Measurements from ENCODE around the gene SAMD4B.
"Not testable (repeated sequence)": the region's sequence is repeated elsewhere in the genome, so short reads cannot be mapped to it uniquely, and the experiment has no call there.

Gene SAMD4B

GRCh38 chr19:39314016-39314728, 28.0 kb upstream of the SAMD4B start:
- no peak for DNase-seq

- DNase-seq, result no peak
Observed at GRCh38 chr19:39315933-39316332, 26.3 kb upstream of the SAMD4B start.

GRCh38 chr19:39316627-39317321, 25.4 kb upstream of the SAMD4B start:
- no peak for DNase-seq

GRCh38 chr19:39317476-39317875, 24.7 kb upstream of the SAMD4B start:
- no peak for DNase-seq

GRCh38 chr19:39318071-39318470, 24.1 kb upstream of the SAMD4B start:
- no peak for DNase-seq

- DNase-seq, result no peak
Observed at GRCh38 chr19:39318690-39319089, 23.5 kb upstream of the SAMD4B start.

- DNase-seq, result no peak
Observed at GRCh38 chr19:39319098-39319891, 22.9 kb upstream of the SAMD4B start.

GRCh38 chr19:39319892-39320248, 22.4 kb upstream of the SAMD4B start:
- no peak for DNase-seq

- DNase-seq, result no peak
Observed at GRCh38 chr19:39321117-39321831, 20.9 kb upstream of the SAMD4B start.

GRCh38 chr19:39321832-39322176, 20.4 kb upstream of the SAMD4B start:
- DNase-seq, result no peak

- DNase-seq, result no peak
Observed at GRCh38 chr19:39324242-39324842, 17.9 kb upstream of the SAMD4B start.

GRCh38 chr19:39325778-39326665, 16.2 kb upstream of the SAMD4B start:
- no peak for DNase-seq

- DNase-seq, result no peak
Observed at GRCh38 chr19:39327363-39328045, 14.7 kb upstream of the SAMD4B start.

GRCh38 chr19:39328046-39328705, 14.0 kb upstream of the SAMD4B start:
- DNase-seq, result peak; percentile 73 to 79 (median 78)

- DNase-seq, result no peak
Observed at GRCh38 chr19:39329948-39330347, 12.3 kb upstream of the SAMD4B start.

GRCh38 chr19:39332293-39332692, 9.9 kb upstream of the SAMD4B start:
- no peak for DNase-seq

GRCh38 chr19:39332738-39333137, 9.5 kb upstream of the SAMD4B start:
- not testable (repeated sequence) for DNase-seq

- no peak for DNase-seq
Observed at GRCh38 chr19:39333507-39333906, 8.7 kb upstream of the SAMD4B start.

GRCh38 chr19:39334444-39334976, 7.7 kb upstream of the SAMD4B start:
- DNase-seq, result no peak

GRCh38 chr19:39335168-39335548, 7.1 kb upstream of the SAMD4B start:
- peak in 1 of 4 experiments; percentile 21 for DNase-seq

All from activated naive CD4-positive, alpha-beta T cell (primary cell).